CD4-positive, alpha-beta T cell treated with Interleukin-2 at 100 ng/mL for 4 hours (primary cell): ENCODE measurements around the gene MRRF.
"Not testable (repeated sequence)": the region's sequence is repeated elsewhere in the genome, so short reads cannot be mapped to it uniquely, and the experiment has no call there.

Experiments
- DNase-seq: peaks from one replicate; pipeline ENCODE4 v3.0.0-alpha.2; 2020; ENCODE audit warnings: low spot score

MRRF gene

DNA sequence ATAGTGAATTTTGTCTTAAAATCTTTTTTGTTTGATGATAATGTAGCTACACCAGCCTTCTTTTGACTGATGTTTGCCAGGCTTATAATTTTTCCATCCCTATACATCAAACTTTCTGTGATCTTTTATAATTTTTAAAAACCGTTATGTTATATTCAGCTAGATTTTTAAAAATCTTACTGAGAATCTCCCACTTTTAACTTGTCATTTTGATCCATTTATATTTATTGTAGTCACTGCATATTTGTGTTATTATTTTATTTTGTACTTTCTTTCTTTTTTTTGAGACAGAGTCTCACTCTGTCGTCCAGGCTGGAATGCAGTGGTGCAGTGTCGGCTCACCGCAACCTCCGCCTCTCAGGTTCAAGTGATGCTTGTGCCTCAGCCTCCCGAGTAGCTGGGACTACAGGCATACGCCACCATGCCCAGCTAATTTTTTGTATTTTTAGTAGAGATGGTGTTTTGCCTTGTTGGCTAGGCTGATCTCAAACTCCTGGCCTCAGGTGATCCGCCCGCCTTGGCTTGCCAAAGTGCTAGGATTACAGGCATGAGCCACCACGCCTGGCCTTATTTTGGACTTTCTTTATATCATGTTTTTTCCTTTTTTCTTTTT, 12.7 kb downstream of the MRRF start:
- no peak for DNase-seq

DNA sequence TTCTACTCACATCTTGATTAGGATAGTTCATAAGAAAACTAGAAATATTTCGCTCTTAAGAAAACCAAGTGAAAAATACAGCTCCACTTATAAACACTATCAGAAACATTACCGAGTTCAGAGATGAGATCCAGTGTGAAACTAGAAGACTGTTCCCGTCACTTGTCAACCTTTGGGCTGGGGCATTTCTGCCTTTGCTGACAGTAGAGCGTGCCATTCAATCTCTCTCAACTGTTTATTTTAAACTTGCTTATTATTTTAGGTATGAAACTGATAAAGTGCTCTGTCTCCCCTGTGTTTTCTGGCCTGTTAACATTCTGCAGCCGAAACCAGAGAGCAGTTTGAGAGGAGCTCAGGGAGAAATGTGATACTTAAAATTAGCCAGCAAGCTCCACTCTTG, 16.7 kb downstream of the MRRF start:
- no peak for DNase-seq

DNA sequence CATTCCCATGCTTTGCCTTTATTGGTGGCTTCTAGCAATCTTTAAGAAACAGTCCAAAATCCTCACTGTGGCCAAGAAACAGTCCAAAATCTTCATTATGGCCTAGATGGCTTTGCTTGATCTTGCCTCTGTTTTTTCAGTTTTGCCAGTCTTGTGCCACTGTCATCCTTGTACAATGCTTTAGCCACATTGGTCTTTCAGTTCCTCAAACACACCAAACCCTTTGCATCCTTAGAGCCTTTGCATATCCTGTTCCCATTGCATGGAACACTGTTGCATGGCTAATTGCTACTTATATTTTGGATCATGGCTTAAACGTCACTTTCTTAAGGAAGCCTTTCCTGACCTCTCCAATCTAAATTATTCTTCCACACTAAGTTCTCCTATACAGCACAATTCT, 22.1 kb downstream of the MRRF start:
- DNase-seq, result no peak

DNA sequence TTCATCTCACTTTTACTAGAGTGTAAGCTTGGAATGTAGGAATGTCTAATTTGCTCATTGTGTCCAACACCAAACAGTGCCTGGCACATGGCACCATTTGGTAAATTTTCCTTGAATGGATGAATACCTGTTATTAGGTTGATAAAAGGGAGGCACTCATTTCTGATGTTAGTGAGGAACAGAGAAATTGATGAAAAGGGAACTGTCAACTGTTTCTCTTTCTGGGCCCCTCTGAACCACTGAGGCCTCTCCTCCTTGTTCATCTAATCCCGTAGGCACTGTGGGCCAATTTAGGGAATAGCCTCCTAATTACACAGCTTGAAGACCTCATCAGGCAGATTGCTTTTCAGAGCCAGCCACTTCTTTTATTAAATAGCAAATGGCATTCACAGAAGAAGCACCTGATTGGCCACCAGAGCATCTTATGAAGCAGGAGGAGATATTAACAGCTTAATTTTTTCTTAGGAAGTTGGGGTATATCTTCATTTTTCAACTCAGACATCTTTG, 22.6 kb downstream of the MRRF start:
- no peak for DNase-seq

DNA sequence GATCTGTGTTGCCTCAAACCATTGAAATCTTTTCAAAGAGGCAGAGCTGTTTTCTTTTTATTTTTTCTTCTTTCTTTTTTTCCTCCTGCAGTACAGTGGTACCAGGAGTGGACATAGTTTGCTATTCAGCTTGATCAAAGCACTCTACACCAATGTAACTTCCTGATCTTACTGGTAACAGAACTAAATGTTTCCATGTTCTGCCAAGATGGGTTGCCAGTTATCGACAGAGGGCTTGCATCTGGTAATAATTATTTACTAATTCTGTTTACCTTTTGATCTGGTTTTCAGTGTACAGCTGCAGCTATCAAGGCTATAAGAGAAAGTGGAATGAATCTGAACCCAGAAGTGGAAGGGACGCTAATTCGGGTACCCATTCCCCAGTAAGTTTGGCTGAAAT, 26.8 kb downstream of the MRRF start:
- no peak for DNase-seq

DNA sequence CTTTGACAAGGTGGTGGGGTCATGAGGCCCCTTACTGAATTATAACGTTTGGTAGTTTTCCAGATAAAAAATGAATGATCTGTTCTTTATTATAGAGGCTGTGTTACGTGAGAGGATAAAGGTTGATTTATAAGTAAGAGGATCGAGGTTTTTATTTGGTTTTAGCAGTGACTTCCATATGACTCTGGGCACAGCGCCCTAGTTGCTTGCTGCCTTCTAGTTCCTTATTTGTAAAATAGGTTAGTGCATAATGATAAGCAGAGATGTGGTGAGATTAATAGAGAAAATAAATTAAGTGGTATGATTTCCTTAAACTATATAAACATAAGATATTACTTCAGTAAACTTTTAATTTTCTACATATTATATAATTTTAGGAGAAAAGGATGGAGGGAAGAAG, 29.8 kb downstream of the MRRF start:
- DNase-seq, result no peak

GRCh38 chr9:122297512-122297911, 32.8 kb downstream of the MRRF start:
- DNase-seq, result no peak

GRCh38 chr9:122302237-122303093, 37.8 kb downstream of the MRRF start:
- DNase-seq, result no peak

- DNase-seq, result no peak
Observed at GRCh38 chr9:122307061-122307460, 42.4 kb downstream of the MRRF start.

GRCh38 chr9:122307925-122308324, 43.2 kb downstream of the MRRF start:
- DNase-seq, result no peak

DNA sequence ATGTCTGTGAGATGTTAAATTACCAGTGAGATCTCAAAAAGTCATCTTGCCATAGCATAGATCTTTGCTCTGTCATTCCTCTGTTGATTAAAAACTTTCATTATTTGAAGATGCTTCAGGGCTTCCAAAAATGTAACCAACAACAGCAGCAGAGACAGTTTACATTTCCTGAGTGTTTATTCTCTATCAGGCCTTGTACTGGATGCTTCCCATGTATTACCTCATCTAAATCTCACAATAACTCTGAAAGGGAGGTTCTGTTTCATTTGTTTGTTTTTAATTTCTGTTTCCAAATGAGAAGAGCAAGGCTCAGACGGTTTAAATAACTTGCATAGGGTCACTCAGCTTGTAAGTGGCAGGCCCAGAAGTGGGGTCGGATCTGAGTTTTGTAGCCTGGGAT, 45.2 kb downstream of the MRRF start:
- DNase-seq, result no peak

DNA sequence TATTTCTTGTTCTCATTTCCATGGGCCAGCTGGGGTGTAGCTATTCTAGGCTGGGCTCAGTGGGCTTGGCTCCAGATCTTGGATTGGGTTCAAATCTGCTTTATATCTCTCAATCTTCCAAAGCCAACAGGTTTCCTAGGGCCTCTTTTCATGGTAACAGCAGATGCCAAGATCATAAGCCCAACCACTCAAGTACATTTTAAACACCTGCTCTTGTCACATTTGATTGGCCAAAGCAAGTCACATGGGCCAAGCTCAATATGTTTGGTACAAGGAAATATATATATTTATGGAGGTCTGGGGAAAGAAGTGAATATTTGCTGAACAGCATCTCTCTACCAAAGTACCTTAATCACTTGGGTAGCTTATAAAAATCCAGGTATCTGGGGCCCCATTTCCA, 49.5 kb downstream of the MRRF start:
- DNase-seq, result no peak

- no peak for DNase-seq
Observed at GRCh38 chr9:122315534-122315933, 50.9 kb downstream of the MRRF start.

DNA sequence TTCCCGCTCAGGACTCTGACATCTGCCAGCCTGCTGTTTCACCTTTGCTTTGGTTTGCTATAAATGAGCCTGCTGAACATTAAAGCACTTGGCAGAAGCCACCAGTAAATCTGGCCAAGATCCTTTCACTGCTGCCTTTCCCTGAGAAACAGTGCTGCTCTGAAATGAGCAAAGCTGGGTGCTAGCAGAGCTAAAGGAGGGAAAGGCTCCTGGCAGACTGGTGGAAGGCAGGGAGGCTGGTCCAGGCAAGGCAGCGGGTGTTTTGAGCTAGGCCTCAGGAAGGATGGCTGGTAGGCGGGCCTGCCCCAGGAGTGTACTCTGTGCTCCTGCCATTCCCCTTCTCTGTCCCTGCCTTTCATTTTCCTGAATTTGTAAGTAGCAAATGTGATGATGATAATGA, 53.6 kb downstream of the MRRF start:
- DNase-seq, result no peak

DNA sequence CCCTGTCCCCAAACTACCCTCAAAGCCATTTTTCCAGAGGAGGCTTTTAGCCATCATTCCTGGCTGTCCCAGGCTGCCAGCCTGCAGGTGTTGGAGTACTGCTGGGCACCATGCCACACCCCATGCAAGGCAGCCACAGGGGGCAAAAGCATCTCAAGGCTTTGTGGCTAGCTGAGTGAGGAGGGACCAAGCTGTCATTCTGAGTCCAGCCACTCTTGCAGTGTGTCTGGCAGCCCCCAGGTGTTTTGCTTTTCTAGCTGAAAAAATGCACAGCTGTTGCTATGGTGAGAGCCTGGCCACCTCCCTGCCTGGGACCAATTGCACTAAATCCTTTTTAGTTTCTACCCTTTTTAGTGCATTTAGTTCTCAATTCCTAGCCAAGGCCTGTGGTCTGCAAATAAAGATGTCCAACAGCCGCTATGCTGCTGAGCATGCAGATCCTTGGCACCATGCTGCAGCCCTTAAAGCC, 55.8 kb downstream of the MRRF start:
- DNase-seq, result no peak

- no peak for DNase-seq
Observed at GRCh38 chr9:122322553-122322952, 57.9 kb downstream of the MRRF start.

- DNase-seq, result not testable (repeated sequence)
Observed at GRCh38 chr9:122324665-122325064, 60.0 kb downstream of the MRRF start.

GRCh38 chr9:122325124-122325523, 60.4 kb downstream of the MRRF start:
- DNase-seq, result no peak

DNA sequence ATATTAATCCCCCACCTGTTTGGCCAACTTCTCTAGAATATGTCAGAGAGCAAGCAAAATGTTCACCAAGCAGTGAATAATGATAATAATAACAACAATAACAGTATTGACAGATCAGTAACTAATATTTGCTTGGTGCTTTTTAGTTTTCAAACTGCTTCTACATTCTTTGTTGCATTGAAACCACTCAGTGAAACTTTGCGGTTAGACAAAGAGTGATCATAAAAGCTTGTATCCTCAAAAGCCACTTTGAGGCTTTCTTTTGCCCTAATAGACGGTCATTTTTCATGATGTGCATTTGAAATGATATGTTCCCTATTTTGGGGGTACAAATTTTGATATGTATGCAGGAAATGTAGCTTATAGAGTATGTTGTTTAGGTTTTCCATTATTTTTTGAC, 62.5 kb downstream of the MRRF start:
- DNase-seq, result no peak

GRCh38 chr9:122329597-122329996, 64.9 kb downstream of the MRRF start:
- no peak for DNase-seq

DNA sequence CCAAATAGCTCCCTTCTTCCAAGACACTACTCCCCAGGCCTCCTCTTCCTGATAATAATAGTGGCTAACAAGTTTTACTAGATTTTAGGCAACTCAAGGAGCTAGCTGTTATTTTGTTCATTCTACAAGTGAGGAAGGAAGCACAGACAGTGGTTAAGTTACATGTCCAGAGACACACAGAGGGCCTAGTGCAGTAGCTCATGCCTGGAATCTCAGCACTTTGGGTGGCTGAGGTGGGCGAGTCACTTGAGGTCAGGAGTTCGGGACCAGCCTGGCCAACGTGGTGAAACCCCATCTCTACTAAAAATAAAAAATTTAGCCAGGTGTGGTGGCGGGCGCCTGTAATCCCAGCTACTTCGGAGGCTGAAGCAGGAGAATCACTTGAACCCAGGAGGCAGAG, 65.8 kb downstream of the MRRF start:
- DNase-seq, result not testable (repeated sequence)

DNA sequence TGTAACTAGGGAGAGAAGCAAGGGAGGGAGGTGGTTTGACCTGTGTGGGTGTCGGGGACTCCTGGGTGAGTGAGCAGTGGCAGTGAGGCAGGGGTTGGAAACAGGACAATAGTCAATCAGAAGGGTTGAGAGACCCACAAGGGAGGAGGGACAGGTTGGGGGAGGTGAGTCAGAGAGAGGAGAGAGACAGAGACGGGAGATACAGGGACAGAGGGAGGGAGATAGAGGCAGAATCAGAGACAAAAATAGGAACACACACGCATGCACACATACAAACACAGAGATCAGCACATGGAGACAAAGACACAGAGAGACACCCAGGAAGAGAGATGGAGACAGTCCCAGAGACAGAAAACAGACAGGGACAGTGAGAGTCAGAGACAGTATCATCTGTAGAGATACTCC, 66.8 kb downstream of the MRRF start:
- DNase-seq, result no peak

DNA sequence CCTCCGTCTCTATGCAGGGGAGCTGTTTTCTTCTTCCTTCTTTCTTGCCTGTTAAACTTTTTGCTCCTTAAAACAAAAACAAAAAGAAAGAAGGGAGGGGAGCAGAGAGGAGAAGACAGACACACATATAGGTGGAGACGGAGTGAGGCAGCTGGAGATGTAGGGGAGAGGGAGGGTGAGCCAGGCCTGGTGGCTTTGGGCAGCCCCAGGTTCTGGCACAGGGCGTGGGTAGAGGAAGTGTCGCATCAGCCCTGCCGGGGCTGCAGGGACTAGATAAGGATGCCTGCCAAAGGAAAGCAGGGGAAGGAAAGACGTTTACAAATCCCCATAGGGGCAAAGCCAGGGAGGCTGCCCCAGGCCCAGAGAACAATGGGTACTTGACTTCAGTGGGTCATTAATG, 67.4 kb downstream of the MRRF start:
- DNase-seq, result no peak

- no peak for DNase-seq
Observed at GRCh38 chr9:122332644-122333043, 68.0 kb downstream of the MRRF start.
